Inferior parietal cortex (tissue), 1 donor: Measurements from ENCODE around the gene TMEM92.

Source experiments
- DNase-seq: peaks from one replicate; pipeline ENCODE4 v3.0.0-alpha.2; 2016; ENCODE audit errors: extremely low spot score

The TMEM92 gene

DNA sequence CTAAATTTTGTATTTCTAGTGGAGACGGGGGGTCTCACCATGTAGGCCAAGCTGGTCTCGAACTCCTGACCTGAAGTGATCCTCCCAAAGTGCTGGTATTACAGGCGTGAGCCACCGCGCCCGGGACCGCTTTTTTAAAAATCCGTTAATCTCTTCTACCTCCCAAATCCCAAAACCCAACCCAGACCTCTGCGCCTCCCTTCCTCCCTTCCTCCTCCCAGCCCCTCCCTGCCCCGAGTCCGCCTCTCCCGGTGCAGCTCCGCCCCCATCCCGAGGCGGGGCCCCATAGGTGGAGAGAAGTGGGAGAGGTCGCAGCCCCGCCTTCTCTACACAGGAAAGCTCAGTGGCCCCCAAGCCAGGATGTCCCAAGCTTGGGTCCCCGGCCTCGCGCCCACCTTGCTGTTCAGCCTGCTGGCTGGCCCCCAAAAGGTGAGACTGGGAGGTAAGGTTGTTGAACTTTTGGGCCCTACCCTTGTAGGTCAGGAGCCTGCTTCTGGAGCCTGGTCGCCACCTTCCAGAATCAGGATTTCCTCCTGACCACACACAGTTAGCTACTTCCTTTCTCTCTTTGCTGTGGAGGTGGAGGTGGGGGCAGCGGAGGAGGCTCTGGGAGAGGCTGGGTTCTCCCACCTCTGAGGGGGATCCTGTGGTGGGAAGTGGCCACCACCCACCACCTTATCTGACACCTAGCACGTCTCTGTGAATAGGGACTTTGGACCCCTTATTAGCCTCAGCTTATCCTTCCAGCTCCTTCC is at the start of gene TMEM92:
Gene TMEM92 (plus strand): TSS at position 325 of the 755 bp plus-strand sequence. CDS start 36 bp downstream, at position 361.
- no peak for DNase-seq

DNA sequence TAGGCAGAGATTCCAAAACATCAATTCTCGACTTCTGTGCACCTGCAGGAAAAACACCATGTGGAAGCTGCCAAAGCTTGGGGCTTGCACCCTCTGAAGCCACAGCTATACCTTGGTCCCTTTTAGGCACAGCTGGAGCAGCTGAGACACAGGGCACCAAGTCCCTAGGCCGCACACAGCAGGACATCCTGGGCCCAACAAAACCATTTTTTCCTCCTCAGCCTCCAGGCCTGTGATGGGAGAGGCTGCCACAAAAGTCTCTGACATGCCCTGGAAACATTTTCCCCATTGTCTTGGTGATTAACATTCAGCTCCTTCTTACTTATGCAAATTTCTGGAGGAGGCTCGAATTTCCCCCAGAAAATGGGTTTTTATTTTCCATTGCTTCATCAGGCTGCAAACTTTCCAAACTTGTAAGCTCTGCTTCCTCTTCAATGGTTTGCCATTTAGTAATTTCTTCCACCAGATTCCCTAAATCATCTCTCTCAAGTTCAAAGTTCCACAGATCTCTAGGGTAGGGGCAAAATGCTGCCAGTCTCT is 48.5 kb upstream of the TMEM92 start:
- DNase-seq, result no peak

DNA sequence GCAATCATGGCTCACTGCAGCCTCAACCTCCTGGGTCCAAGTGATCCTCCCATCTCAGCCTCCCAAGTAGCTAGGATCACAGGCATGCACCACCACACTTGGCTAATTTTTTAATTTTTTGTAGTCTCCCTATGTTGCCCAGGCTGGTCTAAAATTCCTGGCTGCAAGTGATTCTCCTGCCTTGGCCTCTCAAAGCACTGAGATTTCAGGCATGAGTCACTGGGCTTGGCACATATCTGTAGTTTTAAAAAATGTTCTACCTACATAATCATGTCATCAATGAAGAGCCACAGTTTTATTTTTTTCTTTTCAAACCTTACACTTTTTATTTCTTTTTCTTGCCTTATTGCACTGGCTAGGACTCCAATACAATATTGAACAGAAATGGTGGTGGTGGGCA is 39.7 kb upstream of the TMEM92 start:
- DNase-seq, result no peak

- no peak for DNase-seq
Measured at GRCh38 chr17:50237901-50238300, 36.4 kb upstream of the TMEM92 start.

DNA sequence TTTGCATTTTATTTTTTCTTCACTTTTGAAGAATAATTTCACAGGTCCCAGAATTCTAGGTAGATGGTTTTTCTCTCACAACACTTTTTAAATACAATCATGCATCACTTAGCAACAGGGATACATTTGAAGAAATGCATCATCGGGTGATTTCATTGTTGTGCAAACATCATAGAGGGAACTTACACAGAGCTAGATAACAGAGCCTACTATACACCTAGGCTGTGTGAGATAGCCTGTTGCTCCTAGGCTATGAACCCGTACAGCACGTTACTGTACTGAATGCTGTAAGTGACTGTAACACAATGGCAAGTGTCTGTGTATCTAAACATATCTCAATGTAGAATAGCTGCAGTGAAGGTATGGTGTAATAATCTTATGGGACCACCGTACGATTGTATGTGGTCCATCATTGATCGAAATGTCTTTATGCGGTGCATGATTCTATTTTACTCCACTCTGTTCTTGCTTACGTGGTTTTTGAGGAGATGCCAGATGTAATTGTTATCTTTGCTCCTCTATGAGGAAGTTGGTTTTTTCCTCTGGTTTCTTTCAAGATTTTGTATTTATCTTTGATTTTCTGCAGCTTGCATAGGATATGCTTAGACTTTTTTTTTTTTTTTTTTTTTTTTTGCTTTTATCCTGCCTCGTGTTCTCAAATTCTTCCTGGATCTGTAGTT is 35.5 kb upstream of the TMEM92 start:
- no peak for DNase-seq

DNA sequence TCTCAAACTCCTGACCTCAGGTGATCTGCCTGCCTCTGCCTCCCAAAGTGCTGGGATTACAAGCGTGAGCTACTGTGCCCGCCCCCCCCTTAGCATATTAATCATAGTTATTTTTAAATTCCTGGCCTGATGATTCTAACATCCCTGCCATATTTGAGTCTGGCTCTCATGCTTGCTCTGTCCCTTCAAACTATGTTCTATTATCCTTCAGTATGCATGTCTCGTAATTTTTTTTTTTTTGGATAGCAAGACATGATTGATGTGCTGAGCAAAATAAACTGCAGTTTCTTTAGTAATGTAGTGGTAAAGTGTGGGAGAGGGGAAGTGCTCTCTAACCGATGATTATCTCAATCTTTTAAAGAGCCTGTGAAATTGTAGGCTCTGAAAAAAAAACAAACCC is 34.3 kb upstream of the TMEM92 start:
- DNase-seq, result no peak

DNA sequence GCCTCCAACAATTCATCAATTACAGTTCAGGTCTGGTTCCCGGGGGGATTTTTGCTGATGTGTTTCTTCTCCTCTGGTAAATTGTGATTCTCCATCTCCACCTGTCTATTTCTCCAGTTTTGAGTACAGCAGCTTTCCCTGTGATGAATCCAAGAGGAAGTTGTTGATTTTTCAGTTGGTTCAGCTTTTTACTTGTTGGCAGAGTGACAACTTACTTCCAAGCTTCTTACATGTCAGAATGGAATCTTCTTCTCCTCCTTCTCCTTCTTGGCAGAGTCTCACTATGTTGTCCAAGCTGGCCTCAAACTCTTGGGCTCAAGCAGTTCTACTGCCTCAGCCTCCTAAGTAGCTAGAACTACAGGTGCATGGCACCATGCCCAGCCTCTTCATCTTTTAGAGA is 33.4 kb upstream of the TMEM92 start:
- no peak for DNase-seq

DNA sequence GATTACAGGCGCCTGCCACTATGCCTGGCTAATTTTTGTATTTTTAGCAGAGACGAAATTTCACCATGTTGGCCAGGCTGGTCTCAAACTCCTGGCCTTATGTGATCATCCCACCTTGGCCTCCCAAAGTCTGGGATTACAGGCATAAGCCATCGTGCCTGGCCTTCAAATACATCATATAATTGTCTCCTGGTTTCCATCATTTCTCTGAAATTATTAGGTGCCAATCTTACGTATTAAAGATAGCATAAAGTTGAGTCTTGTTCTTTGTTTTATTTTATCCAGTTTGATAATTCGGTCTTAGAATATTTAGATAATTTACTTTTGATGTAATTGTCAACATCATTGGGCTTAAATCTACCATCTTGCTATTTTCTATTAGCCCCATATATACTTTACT is 32.8 kb upstream of the TMEM92 start:
- no peak for DNase-seq

DNA sequence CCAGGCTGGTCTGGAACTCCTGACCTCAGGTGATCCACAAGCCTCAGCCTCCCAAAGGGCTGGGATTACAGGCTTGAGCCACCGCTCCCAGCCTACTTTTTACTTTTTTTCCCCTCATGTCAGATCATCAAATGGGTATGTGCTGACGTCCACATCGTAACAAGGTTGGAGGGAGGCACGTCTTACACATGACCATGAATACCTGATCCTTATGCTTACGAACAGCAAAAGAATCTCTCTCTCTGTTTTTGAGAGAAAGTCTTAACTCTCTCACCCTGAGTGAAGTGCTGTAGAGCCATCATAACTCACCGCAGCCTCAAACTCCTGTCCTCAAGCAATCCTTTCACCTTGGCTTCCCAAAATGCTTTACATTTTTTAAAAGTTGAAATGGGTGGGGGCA is 29.5 kb upstream of the TMEM92 start:
- no peak for DNase-seq

GRCh38 chr17:50248255-50248654 is 26.0 kb upstream of the TMEM92 start:
- DNase-seq, result no peak

DNA sequence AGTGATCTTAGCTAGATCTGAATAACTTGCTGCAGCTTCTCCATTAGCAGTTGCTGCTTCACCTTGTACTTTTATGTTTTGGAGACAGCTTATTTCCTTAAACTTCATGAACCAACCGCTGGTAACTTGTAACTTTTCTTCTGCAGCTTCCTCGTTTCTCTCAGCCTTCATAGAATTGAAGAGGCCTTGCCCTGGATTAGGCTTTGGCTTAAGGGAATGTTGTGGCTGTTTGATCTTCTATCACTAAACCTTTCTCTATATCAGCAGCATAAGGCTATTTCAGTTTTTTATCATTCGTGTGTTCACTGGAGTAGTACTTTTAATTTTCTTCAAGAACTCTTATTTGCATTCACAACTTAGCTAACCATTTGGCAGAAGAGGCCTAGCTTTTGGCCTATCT is 21.5 kb upstream of the TMEM92 start:
- no peak for DNase-seq

GRCh38 chr17:50255766-50256635 is 18.3 kb upstream of the TMEM92 start:
- DNase-seq, result no peak

GRCh38 chr17:50256826-50257618 is 17.2 kb upstream of the TMEM92 start:
- no peak for DNase-seq

- no peak for DNase-seq
Measured at GRCh38 chr17:50257676-50258224, 16.5 kb upstream of the TMEM92 start.

DNA sequence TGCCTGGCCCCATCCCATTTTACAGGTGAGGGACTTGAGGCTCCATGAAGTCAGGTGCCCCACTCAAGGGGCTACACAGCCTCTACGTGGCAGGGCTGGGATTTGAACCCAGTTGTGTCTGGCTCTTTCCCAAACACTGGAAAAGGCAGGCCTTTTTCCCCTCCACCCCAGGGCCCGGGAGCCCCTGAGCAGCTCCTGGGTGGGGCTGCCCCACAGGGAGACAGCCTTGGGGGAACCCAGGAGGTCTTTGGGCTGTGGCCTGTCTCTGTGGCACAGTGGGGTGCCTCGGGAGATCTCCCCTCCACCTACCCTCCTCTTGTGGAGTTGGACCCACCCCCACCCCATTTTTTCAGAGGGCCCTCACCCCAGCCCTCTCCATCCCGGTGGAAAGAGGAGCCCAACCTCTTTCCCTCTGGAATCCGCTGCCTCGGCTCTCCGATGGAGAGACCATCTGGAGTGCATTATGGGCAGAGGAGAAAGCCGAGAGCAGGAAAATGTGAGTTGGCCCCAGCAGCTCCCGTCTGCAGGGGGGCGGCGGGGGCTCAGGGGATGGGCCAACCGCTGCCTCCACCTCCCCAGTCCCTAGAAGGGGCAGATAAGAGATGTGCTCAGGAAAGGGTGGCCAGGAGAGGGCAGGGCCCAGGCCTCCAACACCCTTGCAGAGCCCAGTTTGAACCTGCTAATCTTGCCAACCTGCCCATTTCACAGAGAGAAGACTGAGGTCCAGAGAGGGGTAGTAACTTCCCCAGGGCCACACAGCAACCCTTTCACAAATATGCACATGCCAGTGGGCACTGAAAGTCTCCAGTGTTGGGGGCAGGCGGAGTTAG is 15.4 kb upstream of the TMEM92 start:
- DNase-seq, result no peak

- DNase-seq, result no peak
Measured at GRCh38 chr17:50259477-50260324, 14.6 kb upstream of the TMEM92 start.

DNA sequence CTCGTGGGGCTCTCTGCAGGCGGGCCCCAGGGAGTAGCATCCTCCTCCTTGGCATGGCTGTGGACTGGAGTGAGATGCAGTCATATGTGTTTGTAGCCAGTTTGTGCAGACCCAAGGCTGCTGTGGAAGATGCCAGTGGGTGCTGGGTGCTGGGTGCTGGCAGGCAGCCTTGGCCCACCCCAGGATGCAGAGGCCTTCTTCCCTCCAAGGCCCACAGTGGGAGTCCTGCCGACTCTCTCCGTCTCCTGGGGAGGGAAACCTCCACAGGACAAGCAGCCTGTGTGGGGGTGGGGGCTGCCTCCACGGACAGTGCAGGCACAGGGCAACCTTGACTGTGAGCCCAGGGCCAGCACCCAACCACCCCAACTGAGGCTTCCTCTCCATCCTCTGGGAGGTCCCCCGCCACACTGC is 13.8 kb upstream of the TMEM92 start:
- no peak for DNase-seq

DNA sequence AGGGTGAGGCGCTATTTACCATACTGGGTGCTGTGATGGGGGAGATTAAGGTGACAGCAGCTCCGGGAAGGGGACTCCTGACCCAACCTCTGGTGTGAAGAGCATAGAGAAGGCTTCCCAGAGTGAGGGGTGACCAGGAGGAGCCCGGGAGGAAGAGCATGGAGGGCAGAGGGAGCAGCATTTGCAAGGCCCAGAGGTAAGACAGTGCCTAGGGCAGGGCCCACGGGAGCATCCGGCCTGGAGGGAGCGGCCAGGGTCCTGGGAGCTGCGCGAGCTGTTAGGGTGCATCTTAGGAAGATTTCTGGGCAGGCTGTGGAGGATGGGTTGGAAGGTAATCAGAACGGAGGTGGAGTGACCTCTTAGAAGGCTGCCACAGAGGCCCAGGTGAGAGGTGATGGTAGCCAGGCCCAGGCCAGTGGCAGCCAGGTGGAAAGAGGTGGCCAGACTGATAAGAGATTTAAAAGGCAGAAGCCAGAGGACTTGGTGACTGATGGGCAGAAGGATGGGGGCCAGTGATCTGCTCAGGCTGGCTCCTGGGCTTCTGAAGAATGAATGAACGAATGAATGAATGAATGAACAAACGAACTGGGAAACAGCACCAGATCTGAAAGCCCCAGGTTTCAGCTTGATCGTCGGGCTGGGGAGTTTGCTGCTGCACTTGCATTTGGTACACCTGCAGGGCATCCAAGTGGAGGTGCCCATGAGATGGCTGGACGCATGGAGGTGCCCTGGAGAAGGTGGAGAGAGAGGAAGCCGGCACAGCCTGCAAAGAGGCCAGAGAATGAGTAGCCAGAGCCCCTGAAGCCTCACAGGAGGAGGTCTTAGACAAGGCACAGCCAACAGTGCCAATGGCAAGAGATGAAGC is 13.0 kb upstream of the TMEM92 start:
- no peak for DNase-seq
